ENCODE data around the gene PRDM13.

- TF ChIP-seq TAF1 (conservative IDR thresholded peaks at IDR 0.05) = no peak
- TF ChIP-seq YY1 (IDR thresholded peaks at IDR 0.05) = no peak
- TF ChIP-seq, protein P1, sequence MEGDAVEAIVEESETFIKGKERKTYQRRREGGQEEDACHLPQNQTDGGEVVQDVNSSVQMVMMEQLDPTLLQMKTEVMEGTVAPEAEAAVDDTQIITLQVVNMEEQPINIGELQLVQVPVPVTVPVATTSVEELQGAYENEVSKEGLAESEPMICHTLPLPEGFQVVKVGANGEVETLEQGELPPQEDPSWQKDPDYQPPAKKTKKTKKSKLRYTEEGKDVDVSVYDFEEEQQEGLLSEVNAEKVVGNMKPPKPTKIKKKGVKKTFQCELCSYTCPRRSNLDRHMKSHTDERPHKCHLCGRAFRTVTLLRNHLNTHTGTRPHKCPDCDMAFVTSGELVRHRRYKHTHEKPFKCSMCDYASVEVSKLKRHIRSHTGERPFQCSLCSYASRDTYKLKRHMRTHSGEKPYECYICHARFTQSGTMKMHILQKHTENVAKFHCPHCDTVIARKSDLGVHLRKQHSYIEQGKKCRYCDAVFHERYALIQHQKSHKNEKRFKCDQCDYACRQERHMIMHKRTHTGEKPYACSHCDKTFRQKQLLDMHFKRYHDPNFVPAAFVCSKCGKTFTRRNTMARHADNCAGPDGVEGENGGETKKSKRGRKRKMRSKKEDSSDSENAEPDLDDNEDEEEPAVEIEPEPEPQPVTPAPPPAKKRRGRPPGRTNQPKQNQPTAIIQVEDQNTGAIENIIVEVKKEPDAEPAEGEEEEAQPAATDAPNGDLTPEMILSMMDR (IDR thresholded peaks at IDR 0.05; ENCODE audit: low read depth, low read length, missing input control) = no peak
- TF ChIP-seq MAX (IDR thresholded peaks at IDR 0.05) = no peak
- no peak for TF ChIP-seq SP1 (IDR thresholded peaks at IDR 0.05)
- TF ChIP-seq, protein P2, sequence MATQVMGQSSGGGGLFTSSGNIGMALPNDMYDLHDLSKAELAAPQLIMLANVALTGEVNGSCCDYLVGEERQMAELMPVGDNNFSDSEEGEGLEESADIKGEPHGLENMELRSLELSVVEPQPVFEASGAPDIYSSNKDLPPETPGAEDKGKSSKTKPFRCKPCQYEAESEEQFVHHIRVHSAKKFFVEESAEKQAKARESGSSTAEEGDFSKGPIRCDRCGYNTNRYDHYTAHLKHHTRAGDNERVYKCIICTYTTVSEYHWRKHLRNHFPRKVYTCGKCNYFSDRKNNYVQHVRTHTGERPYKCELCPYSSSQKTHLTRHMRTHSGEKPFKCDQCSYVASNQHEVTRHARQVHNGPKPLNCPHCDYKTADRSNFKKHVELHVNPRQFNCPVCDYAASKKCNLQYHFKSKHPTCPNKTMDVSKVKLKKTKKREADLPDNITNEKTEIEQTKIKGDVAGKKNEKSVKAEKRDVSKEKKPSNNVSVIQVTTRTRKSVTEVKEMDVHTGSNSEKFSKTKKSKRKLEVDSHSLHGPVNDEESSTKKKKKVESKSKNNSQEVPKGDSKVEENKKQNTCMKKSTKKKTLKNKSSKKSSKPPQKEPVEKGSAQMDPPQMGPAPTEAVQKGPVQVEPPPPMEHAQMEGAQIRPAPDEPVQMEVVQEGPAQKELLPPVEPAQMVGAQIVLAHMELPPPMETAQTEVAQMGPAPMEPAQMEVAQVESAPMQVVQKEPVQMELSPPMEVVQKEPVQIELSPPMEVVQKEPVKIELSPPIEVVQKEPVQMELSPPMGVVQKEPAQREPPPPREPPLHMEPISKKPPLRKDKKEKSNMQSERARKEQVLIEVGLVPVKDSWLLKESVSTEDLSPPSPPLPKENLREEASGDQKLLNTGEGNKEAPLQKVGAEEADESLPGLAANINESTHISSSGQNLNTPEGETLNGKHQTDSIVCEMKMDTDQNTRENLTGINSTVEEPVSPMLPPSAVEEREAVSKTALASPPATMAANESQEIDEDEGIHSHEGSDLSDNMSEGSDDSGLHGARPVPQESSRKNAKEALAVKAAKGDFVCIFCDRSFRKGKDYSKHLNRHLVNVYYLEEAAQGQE (IDR thresholded peaks at IDR 0.05) = no peak
- TF ChIP-seq ATF3 (IDR thresholded peaks at IDR 0.05) = no peak
- TF ChIP-seq ZBTB33 (IDR thresholded peaks at IDR 0.05) = no peak
- no peak for TF ChIP-seq HNF4G (IDR thresholded peaks at IDR 0.05)
- TF ChIP-seq RAD21 (IDR thresholded peaks at IDR 0.05) = no peak
Observed at GRCh38 chr6:99592900-99593299, 13.7 kb upstream of the PRDM13 start.

All from liver (tissue), 3 donors.